Sciatic nerve (tissue), 2 donors: ENCODE results near the gene WFS1. TPM values are rescaled to one million over a fixed set of nuclear protein-coding genes. Genes with fewer than 3 reads are reported as not detected.

Experiments
- ATAC-seq: fragments of 200-7000 bp; cut with Tn5 transposase; one replicate; pipeline ENCODE4 v1.9.1; 2020; ENCODE audit warnings: mild to moderate bottlenecking, moderate library complexity
- DNase-seq: peaks from one replicate; pipeline ENCODE4 v3.0.0-alpha.2; 2020; ENCODE audit warnings: low spot score
- intact Hi-C: fragments of 100-400 bp; cut with DNase I; formaldehyde crosslinking; loops from one replicate; pipeline ENCODE4 v1.14.2; 2022
- total RNA-seq: library from RNA; stranded (reverse); fragmentation: NEBNext Ultra II Directional; extraction: Animal tissue kit (Norgen Biotek cat#: 25700); gene quantifications from one replicate; pipeline ENCODE4 v1.2.1, GENCODE V29; 2021
- donor health status: DM: no; HTN: no; CAD: no.
- donor health status: DM: no; HTN: no; CAD: no.

WFS1 gene
- total RNA-seq, 1 donor from 2014 or later = 39.2 TPM

GRCh38 chr4:6342530-6343293 is 73.1 kb downstream of the WFS1 start:
- no peak for DNase-seq
- ATAC-seq = no peak
- intact Hi-C loops = no loop called here

GRCh38 chr4:6343939-6344408 is 74.3 kb downstream of the WFS1 start:
- DNase-seq (no peak), ATAC-seq (no peak)
- intact Hi-C loops = no loop called here

GRCh38 chr4:6345096-6345830 is 75.6 kb downstream of the WFS1 start:
- no peak for ATAC-seq
- intact Hi-C loops = no loop called here
- no peak for DNase-seq

GRCh38 chr4:6345866-6346265 is 76.2 kb downstream of the WFS1 start:
- ATAC-seq (no peak), DNase-seq (no peak)

GRCh38 chr4:6346373-6347110 is 76.9 kb downstream of the WFS1 start:
- DNase-seq (no peak), ATAC-seq (no peak)
- intact Hi-C loops = no loop called here

More at GRCh38 chr4:6345866-6346265, 76.2 kb downstream of the WFS1 start:
- intact Hi-C loops = no loop called here

- ATAC-seq = no peak
- no peak for DNase-seq
Observed at GRCh38 chr4:6347511-6348045, 77.9 kb downstream of the WFS1 start.

GRCh38 chr4:6348408-6348807 is 78.8 kb downstream of the WFS1 start:
- ATAC-seq (no peak), DNase-seq (no peak)
- intact Hi-C loops = no loop called here

More at GRCh38 chr4:6347511-6348045, 77.9 kb downstream of the WFS1 start:
- intact Hi-C loops = no loop called here

GRCh38 chr4:6349896-6350603 is 80.4 kb downstream of the WFS1 start:
- DNase-seq (no peak), ATAC-seq (no peak)
- intact Hi-C loops = no loop called here

GRCh38 chr4:6350646-6351045 is 81.0 kb downstream of the WFS1 start:
- intact Hi-C loops = no loop called here
- no peak for ATAC-seq
- DNase-seq = no peak

GRCh38 chr4:6351246-6352000 is 81.8 kb downstream of the WFS1 start:
- no peak for ATAC-seq
- intact Hi-C loops = no loop called here

GRCh38 chr4:6352031-6352692 is 82.5 kb downstream of the WFS1 start:
- no peak for ATAC-seq
- no peak for DNase-seq
- intact Hi-C loops = no loop called here

More at GRCh38 chr4:6351246-6352000, 81.8 kb downstream of the WFS1 start:
- no peak for DNase-seq

Other genes with a start within 250 kb of the WFS1 start
- gene JAKMIP1, start 69.3 kb upstream of the WFS1 start, total RNA-seq = 0.76 TPM
- gene PPP2R2C, start 202.8 kb downstream of the WFS1 start, total RNA-seq = 0.58 TPM